ENCODE data around the gene WDR7. TPM values are rescaled to one million over a fixed set of nuclear protein-coding genes. Genes with fewer than 3 reads are reported as not detected.

WDR7 gene
- total RNA-seq, 1 donor from 2014 or later, result 29.3 TPM

- Histone ChIP-seq H3K36me3 (peaks cover 35% of the 10 kb centered on the region), H3K27ac (replicated peaks) (no peak overlapping the region), H3K4me3 (no peak overlapping the region), H3K27me3 (ENCODE audit: low read depth) (no peaks in the 10 kb centered on the region), H3K4me1 (no peaks in the 10 kb centered on the region), H3K9me3 (replicated peaks) (peaks cover 9% of the 10 kb centered on the region)
- intact Hi-C loops (cut with micrococcal nuclease), result no loop called here
- DNase-seq, result no peak
- TF ChIP-seq, protein P1, sequence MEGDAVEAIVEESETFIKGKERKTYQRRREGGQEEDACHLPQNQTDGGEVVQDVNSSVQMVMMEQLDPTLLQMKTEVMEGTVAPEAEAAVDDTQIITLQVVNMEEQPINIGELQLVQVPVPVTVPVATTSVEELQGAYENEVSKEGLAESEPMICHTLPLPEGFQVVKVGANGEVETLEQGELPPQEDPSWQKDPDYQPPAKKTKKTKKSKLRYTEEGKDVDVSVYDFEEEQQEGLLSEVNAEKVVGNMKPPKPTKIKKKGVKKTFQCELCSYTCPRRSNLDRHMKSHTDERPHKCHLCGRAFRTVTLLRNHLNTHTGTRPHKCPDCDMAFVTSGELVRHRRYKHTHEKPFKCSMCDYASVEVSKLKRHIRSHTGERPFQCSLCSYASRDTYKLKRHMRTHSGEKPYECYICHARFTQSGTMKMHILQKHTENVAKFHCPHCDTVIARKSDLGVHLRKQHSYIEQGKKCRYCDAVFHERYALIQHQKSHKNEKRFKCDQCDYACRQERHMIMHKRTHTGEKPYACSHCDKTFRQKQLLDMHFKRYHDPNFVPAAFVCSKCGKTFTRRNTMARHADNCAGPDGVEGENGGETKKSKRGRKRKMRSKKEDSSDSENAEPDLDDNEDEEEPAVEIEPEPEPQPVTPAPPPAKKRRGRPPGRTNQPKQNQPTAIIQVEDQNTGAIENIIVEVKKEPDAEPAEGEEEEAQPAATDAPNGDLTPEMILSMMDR (IDR thresholded peaks at IDR 0.05; ENCODE audit: borderline replicate concordance), result no peak
These were observed 76.2 kb downstream of the WDR7 start for GRCh38 chr18:56727399-56727798.

GRCh38 chr18:56728741-56729140, 77.6 kb downstream of the WDR7 start:
- no peak overlapping the region for H3K27ac ChIP-seq (replicated peaks)
- no peak for DNase-seq
- no peaks in the 10 kb centered on the region for H3K27me3 ChIP-seq (ENCODE audit: low read depth)
- TF ChIP-seq, protein P1 (IDR thresholded peaks at IDR 0.05; ENCODE audit: borderline replicate concordance), result no peak
- H3K36me3 ChIP-seq, result peaks cover 24% of the 10 kb centered on the region
- no peak overlapping the region for H3K4me3 ChIP-seq
- H3K9me3 ChIP-seq (replicated peaks), result peaks cover 2% of the 10 kb centered on the region
- intact Hi-C loops (cut with micrococcal nuclease), result no loop called here
- no peaks in the 10 kb centered on the region for H3K4me1 ChIP-seq

DNA sequence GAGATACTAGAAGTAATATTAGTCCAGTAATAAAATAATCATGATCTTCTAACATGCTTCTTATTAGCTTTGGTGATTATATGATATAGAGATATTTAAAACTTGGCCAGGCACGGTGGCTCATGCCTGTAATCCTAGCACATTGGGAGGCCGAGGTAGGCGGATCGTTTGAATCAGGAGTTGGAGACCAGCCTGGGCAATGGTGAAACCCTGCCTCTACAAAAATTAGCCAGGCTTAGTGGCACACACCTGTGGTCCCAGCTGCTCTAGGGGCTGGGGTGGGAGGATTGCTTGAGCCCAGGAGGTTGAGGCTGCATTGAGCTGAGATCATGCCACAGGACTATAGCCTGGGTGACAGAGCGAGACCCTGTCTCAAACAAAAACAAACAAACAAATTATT, 87.0 kb downstream of the WDR7 start:
- DNase-seq, result no peak
- no peaks in the 10 kb centered on the region for H3K36me3 ChIP-seq
- no peaks in the 10 kb centered on the region for H3K9me3 ChIP-seq (replicated peaks)
- intact Hi-C loops (cut with micrococcal nuclease), result no loop called here
- no peaks in the 10 kb centered on the region for H3K27me3 ChIP-seq (ENCODE audit: low read depth)
- no peak overlapping the region for H3K27ac ChIP-seq (replicated peaks)
- no peak overlapping the region for H3K4me3 ChIP-seq
- TF ChIP-seq, protein P1 (IDR thresholded peaks at IDR 0.05; ENCODE audit: borderline replicate concordance), result no peak
- no peaks in the 10 kb centered on the region for H3K4me1 ChIP-seq

DNA sequence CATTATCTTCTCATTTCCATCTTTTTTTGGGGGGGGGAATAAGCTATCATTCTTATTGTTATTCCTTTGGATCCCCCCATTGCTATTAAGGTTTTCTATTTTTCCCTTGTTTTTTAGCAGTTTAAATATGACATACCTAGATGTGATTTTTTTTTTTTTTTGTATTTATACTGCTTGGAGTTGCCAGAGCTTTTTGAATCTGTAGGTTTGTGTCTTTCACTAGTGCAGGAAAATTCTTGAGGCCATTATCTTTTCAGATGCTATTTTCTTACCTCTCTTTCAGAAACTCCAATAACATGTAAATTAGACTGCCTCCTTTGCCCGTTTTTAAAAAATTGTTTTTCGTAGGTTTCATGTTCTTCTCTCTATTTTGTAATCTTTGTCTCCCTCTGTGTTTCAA, 88.6 kb downstream of the WDR7 start:
- DNase-seq, result no peak
- peaks cover 1% of the 10 kb centered on the region for H3K4me1 ChIP-seq
- TF ChIP-seq, protein P1 (IDR thresholded peaks at IDR 0.05; ENCODE audit: borderline replicate concordance), result no peak
- H3K27ac ChIP-seq (replicated peaks), result no peak overlapping the region
- H3K4me3 ChIP-seq, result no peak overlapping the region
- intact Hi-C loops (cut with micrococcal nuclease), result no loop called here
- no peaks in the 10 kb centered on the region for H3K9me3 ChIP-seq (replicated peaks)
- peaks cover under 1% of the 10 kb centered on the region for H3K36me3 ChIP-seq
- H3K27me3 ChIP-seq (ENCODE audit: low read depth), result no peaks in the 10 kb centered on the region

- TF ChIP-seq, protein P1 (IDR thresholded peaks at IDR 0.05; ENCODE audit: borderline replicate concordance), result no peak
- no peak overlapping the region for H3K4me3 ChIP-seq
- intact Hi-C loops (cut with micrococcal nuclease), result no loop called here
- H3K4me1 ChIP-seq, result peaks cover 10% of the 10 kb centered on the region
- H3K9me3 ChIP-seq (replicated peaks), result no peaks in the 10 kb centered on the region
- no peak for DNase-seq
- no peak overlapping the region for H3K27ac ChIP-seq (replicated peaks)
- H3K27me3 ChIP-seq (ENCODE audit: low read depth), result no peaks in the 10 kb centered on the region
- peaks cover 3% of the 10 kb centered on the region for H3K36me3 ChIP-seq
These were observed 89.5 kb downstream of the WDR7 start for GRCh38 chr18:56740645-56741044.

DNA sequence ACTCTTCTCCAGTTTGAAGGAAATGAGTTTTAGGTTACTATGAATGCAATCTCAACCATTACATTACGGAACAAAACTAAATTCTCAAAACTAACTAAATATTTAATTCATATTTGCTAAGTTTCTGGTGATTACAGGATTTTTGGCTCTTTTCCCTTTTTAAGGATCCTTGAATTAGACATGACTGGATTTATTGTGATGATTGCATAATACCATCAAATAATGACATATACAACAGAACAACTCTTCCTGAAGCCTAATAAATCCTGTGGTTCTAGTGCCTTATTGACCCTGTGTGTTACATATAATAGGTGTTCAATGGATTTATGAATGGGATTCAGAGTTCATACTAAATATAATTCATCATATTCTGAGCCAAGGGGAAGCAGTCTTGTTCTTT, 90.5 kb downstream of the WDR7 start:
- H3K4me3 ChIP-seq, result no peak overlapping the region
- H3K36me3 ChIP-seq, result peaks cover 3% of the 10 kb centered on the region
- TF ChIP-seq, protein P1 (IDR thresholded peaks at IDR 0.05; ENCODE audit: borderline replicate concordance), result no peak
- no peak overlapping the region for H3K27ac ChIP-seq (replicated peaks)
- no peaks in the 10 kb centered on the region for H3K9me3 ChIP-seq (replicated peaks)
- intact Hi-C loops (cut with micrococcal nuclease), result no loop called here
- no peak for DNase-seq
- H3K4me1 ChIP-seq, result peaks cover 21% of the 10 kb centered on the region
- no peaks in the 10 kb centered on the region for H3K27me3 ChIP-seq (ENCODE audit: low read depth)

All from left ventricle myocardium inferior (tissue), 1 donor.